Transverse colon (tissue), 4 donors: ENCODE measurements around the gene HPCAL1. TPM values are rescaled to one million over a fixed set of nuclear protein-coding genes. Genes with fewer than 3 reads are reported as not detected.

Source experiments
- DNase-seq: peaks from one replicate; pipeline ENCODE4 v3.0.0-alpha.2; 2019
- H3K27ac ChIP-seq, 4 donors: fragments of 200-600 bp; sonication (generic); 2 replicates each; pipeline ENCODE4 v1.5.1; 2016 to 2018; ENCODE audit warnings: inconsistent platforms in 4 of 4
- H3K27me3 ChIP-seq: fragments of 200-600 bp; sonication (generic); 2 replicates; pipeline ENCODE4 v1.5.1; 2017; ENCODE audit warnings: inconsistent platforms
- H3K36me3 ChIP-seq, 4 donors: fragments of 200-600 bp; sonication (generic); 2 replicates each; pipeline ENCODE4 v1.5.1; 2017 to 2019; ENCODE audit warnings: inconsistent platforms in 4 of 4
- H3K4me1 ChIP-seq, 4 donors: fragments of 200-600 bp; sonication (generic); 2 replicates each; pipeline ENCODE4 v1.5.1; 2017 to 2020; ENCODE audit warnings: inconsistent platforms in 4 of 4
- H3K4me3 ChIP-seq, 4 donors: fragments of 200-600 bp; sonication (generic); 1 replicate in 1 of 4; 2 replicates in 3 of 4; pipeline versions ENCODE4 v1.5.1 to v1.6.1; 2017 to 2019; ENCODE audit warnings: inconsistent platforms in 4 of 4
- H3K9me3 ChIP-seq, 2 donors: fragments of 200-600 bp; sonication (generic); 2 replicates each; pipeline ENCODE4 v1.5.1; 2017 to 2019; ENCODE audit warnings: inconsistent platforms in 2 of 2
- CTCF ChIP-seq, 5 experiments: fragments of 200-600 bp in 3 of 5; fragments of 450-650 bp in 2 of 5; sonication (generic) in 3 of 5; IDR thresholded peaks; 1 replicate in 2 of 5; 2 replicates in 3 of 5; pipeline ENCODE4 v1.5.1; 2016 to 2017; ENCODE audit warnings: antibody characterized with exemption in 5 of 5, inconsistent platforms in 3 of 5, mild to moderate bottlenecking in 2 of 5, moderate library complexity in 1 of 5
- EP300 ChIP-seq: sonication (generic); formaldehyde crosslinking; IDR thresholded peaks from one replicate; pipeline ENCODE4 v1.6.1; 2017; ENCODE audit warnings: antibody characterized with exemption, low read depth
- POLR2A ChIP-seq: fragments of 450-650 bp; IDR thresholded peaks from one replicate; pipeline ENCODE4 v1.6.1; 2016; ENCODE audit warnings: antibody characterized with exemption, mild to moderate bottlenecking, moderate library complexity
- POLR2AphosphoS5 ChIP-seq, 3 donors: sonication (generic); formaldehyde crosslinking; IDR thresholded peaks; one replicate each; pipeline ENCODE4 v1.6.1; 2016; ENCODE audit warnings: antibody characterized with exemption in 3 of 3
- WGBS, 2 donors: methylation state at CpG; one replicate each; pipeline ENCODE4 v1.1.5; 2018; ENCODE audit warnings: low coverage in 1 of 2; 5-methylcytosine and 5-hydroxymethylcytosine counted together
- in situ Hi-C, 4 donors: fragments of 200-750 bp; cut with MboI; loops; one replicate each; pipeline versions ENCODE4 v1.15.0 to v1.15.1; 2017; ENCODE audit warnings: low sequenced_read_pairs in 3 of 4, low pct_ligation_motif_present in 1 of 4, low pct_unique_long_range_greater_than_20kb in 1 of 4
- intact Hi-C: fragments of 100-400 bp; cut with DNase I; formaldehyde crosslinking; loops from one replicate; pipeline ENCODE4 v1.15.1; 2023; ENCODE audit warnings: low total_unique reads
- total RNA-seq, 4 donors: library from RNA; depleted of rRNA; stranded (reverse); fragments of >200 nt; gene quantifications; one replicate each; pipeline ENCODE4 v1.1.0, GENCODE V29; 2016

The HPCAL1 gene
- total RNA-seq, 4 donors from 2014 or later, result 88.9 to 221 (median 129) TPM

GRCh38 chr2:10413991-10414451 lies 111.3 kb downstream of the HPCAL1 start:
- peaks cover 27 to 65% (median 37%) of the 10 kb centered on the region in 4 donors for H3K4me1 ChIP-seq

GRCh38 chr2:10414591-10414990 lies 111.9 kb downstream of the HPCAL1 start:
- DNase-seq, result no peak

More at GRCh38 chr2:10413991-10414451, 111.3 kb downstream of the HPCAL1 start:
- no peaks in the 10 kb centered on the region for H3K36me3 ChIP-seq
- TF ChIP-seq CTCF (IDR thresholded peaks at IDR 0.05) (no peak), POLR2AphosphoS5 (IDR thresholded peaks at IDR 0.05) (peak in 2 of 3 donors; percentile 53 to 54), EP300 (no peak), POLR2A (peak; percentile 42)
- DNase-seq, result peak; percentile 75
- in situ Hi-C loops, result loop anchor here in 3 of 4 donors (10.0 to 25.0 kb wide), 3 partner anchors 127 to 277 kb away; no protein-coding TSS in a partner anchor
- no peaks in the 10 kb centered on the region for H3K9me3 ChIP-seq
- no peak overlapping the region for H3K4me3 ChIP-seq
- WGBS, 2 donors, result 39% methylated on average over 7 of the region's 7 CpGs; no CpG with 5 or more reads in 1 of the 2 donors
- intact Hi-C loops, result loop anchor here (5.0 kb wide), 1 partner anchor 132 kb away; no protein-coding TSS in a partner anchor
- H3K27me3 ChIP-seq, result no peaks in the 10 kb centered on the region
- peak overlapping the region; percentile 55 to 81 (median 66) for H3K27ac ChIP-seq

GRCh38 chr2:10415048-10415447 lies 112.3 kb downstream of the HPCAL1 start:
- WGBS, 2 donors, result 70% methylated on average over 8 of the region's 8 CpGs; no CpG with 5 or more reads in 1 of the 2 donors
- no peak for DNase-seq
- H3K36me3 ChIP-seq, result no peaks in the 10 kb centered on the region
- no peaks in the 10 kb centered on the region for H3K9me3 ChIP-seq
- intact Hi-C loops (no loop called here), in situ Hi-C loops (loop anchor here in 3 of 4 donors (10.0 to 25.0 kb wide), 3 partner anchors 128 to 278 kb away; no protein-coding TSS in a partner anchor)
- H3K27ac ChIP-seq, result peak overlapping the region in 3 of 4 donors; percentile 55 to 81 (median 66)
- no peaks in the 10 kb centered on the region for H3K27me3 ChIP-seq
- TF ChIP-seq CTCF (IDR thresholded peaks at IDR 0.05), result no peak
- TF ChIP-seq POLR2A, result no peak
- no peak for TF ChIP-seq POLR2AphosphoS5 (IDR thresholded peaks at IDR 0.05)
- no peak for TF ChIP-seq EP300
- H3K4me1 ChIP-seq, result peaks cover 23 to 58% (median 34%) of the 10 kb centered on the region in 4 donors
- H3K4me3 ChIP-seq, result no peak overlapping the region

More at GRCh38 chr2:10414591-10414990, 111.9 kb downstream of the HPCAL1 start:
- Histone ChIP-seq H3K9me3 (no peaks in the 10 kb centered on the region), H3K27me3 (no peaks in the 10 kb centered on the region), H3K4me3 (no peak overlapping the region), H3K36me3 (no peaks in the 10 kb centered on the region), H3K27ac (peak overlapping the region; percentile 55 to 81 (median 66)), H3K4me1 (peaks cover 23 to 60% (median 34%) of the 10 kb centered on the region in 4 donors)
- in situ Hi-C loops, result loop anchor here in 3 of 4 donors (10.0 to 25.0 kb wide), 3 partner anchors 127 to 277 kb away; no protein-coding TSS in a partner anchor
- intact Hi-C loops, result loop anchor here (5.0 kb wide), 1 partner anchor 132 kb away; no protein-coding TSS in a partner anchor
- WGBS, 2 donors, result 51 to 70% methylated on average over 2 to 10 of the region's 10 CpGs
- TF ChIP-seq POLR2AphosphoS5 (IDR thresholded peaks at IDR 0.05), result no peak
- TF ChIP-seq CTCF (IDR thresholded peaks at IDR 0.05), result no peak
- no peak for TF ChIP-seq POLR2A
- TF ChIP-seq EP300, result no peak

GRCh38 chr2:10415640-10416039 lies 112.9 kb downstream of the HPCAL1 start:
- no peak for DNase-seq
- 85 to 100% methylated on average over 2 to 12 of the region's 12 CpGs for WGBS, 2 donors
- peaks cover 23 to 54% (median 33%) of the 10 kb centered on the region in 4 donors for H3K4me1 ChIP-seq
- H3K27me3 ChIP-seq, result no peaks in the 10 kb centered on the region
- intact Hi-C loops, result no loop called here
- TF ChIP-seq EP300 (no peak), POLR2A (no peak), POLR2AphosphoS5 (IDR thresholded peaks at IDR 0.05) (no peak), CTCF (IDR thresholded peaks at IDR 0.05) (no peak)
- no peak overlapping the region for H3K4me3 ChIP-seq
- in situ Hi-C loops, result loop anchor here in 3 of 4 donors (10.0 to 25.0 kb wide), 3 partner anchors 128 to 278 kb away; no protein-coding TSS in a partner anchor
- H3K9me3 ChIP-seq, result no peaks in the 10 kb centered on the region
- no peaks in the 10 kb centered on the region for H3K36me3 ChIP-seq
- H3K27ac ChIP-seq, result peak overlapping the region in 1 of 4 donors; percentile 81
